IMR-90 (cell line): ENCODE measurements around the gene SLIT1.

Source experiments
- CTCF ChIP-seq: conservative IDR thresholded peaks from 2 replicates; pipeline ENCODE4 v1.5.1; 2012; ENCODE audit warnings: mild to moderate bottlenecking, low read depth, low read length, improper control_type of control experiment
- MAFK ChIP-seq: IDR thresholded peaks from 2 replicates; pipeline ENCODE4 v1.6.1; 2012; ENCODE audit warnings: low read depth, low read length, improper control_type of control experiment
- RAD21 ChIP-seq: IDR thresholded peaks from 2 replicates; pipeline ENCODE4 v1.6.1; 2012; ENCODE audit warnings: low read length, improper control_type of control experiment
- USF2 ChIP-seq: fragments of 150-350 bp; IDR thresholded peaks from 2 replicates; pipeline ENCODE4 v1.6.1; 2017; ENCODE audit warnings: mild to moderate bottlenecking, antibody characterized with exemption, low read length, low read depth

- TF ChIP-seq CTCF, result no peak
- TF ChIP-seq RAD21, result no peak
- TF ChIP-seq USF2, result no peak
- TF ChIP-seq MAFK, result no peak
Measured at GRCh38 chr10:97128039-97128492, 57.7 kb downstream of the SLIT1 start.
